ENCODE data around the gene LRRC51. TPM values are rescaled to one million over a fixed set of nuclear protein-coding genes. Genes with fewer than 3 reads are reported as not detected.

LRRC51 gene
- 7.5 and 9.5 TPM in 2 replicates for total RNA-seq (ENCODE audit: low replicate concordance)

GRCh38 chr11:72080326-72081183, at the start of gene LRRC51, which contains the start of gene NUMA1:
LRRC51 (plus strand) TSS chr11:72080850; CDS start chr11:72089084, 8,234 bp downstream.
NUMA1 (minus strand) TSS chr11:72080542; CDS start chr11:72035943, 44,599 bp downstream.

GRCh38 chr11:72102946-72103753, 22.5 kb downstream of the LRRC51 start, which contains the start of gene LAMTOR1:
LAMTOR1 (minus strand) TSS chr11:72103297; CDS start chr11:72103224, 73 bp downstream.

DNA sequence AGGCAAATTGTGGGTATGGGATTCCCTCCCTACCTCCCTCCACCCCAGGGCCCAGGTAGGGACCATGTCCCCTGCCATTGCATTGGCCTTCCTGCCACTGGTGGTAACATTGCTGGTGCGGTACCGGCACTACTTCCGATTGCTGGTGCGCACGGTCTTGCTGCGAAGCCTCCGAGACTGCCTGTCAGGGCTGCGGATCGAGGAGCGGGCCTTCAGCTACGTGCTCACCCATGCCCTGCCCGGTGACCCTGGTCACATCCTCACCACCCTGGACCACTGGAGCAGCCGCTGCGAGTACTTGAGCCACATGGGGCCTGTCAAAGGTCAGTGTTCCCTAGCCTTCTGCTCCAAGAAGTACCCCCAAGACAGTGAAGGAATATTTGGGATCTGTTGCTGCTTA, 25.2 kb downstream of the LRRC51 start, which contains the start of gene TOMT:
TSS of gene TOMT (plus strand) at position 37 of the 400 bp plus-strand sequence. CDS start at position 65, 28 bp downstream.

GRCh38 chr11:72112143-72112977, 31.7 kb downstream of the LRRC51 start, which contains the start of gene ANAPC15:
ANAPC15 (minus strand) TSS chr11:72112695; CDS start chr11:72111276, 1,419 bp downstream.

GRCh38 chr11:72135473-72135872, 54.8 kb downstream of the LRRC51 start, which contains the start of gene FOLR3:
FOLR3 (plus strand) TSS chr11:72135725; CDS start chr11:72135953, 228 bp downstream.

Other genes starting within 250 kb of the LRRC51 start
- not detected in 2 replicates for gene DEFB108B, start 247.7 kb upstream of the LRRC51 start, total RNA-seq (ENCODE audit: low replicate concordance)
- gene DEFB131B, start 202.4 kb upstream of the LRRC51 start, total RNA-seq (ENCODE audit: low replicate concordance): not detected in 2 replicates
- gene XNDC1N, start 152.3 kb upstream of the LRRC51 start, total RNA-seq (ENCODE audit: low replicate concordance): 4.6 and 7.3 TPM in 2 replicates
- 87.3 and 107 TPM in 2 replicates for gene RNF121, start 151.8 kb upstream of the LRRC51 start, total RNA-seq (ENCODE audit: low replicate concordance)
- 1.9 and 3.8 TPM in 2 replicates for gene IL18BP, start 81.9 kb upstream of the LRRC51 start, total RNA-seq (ENCODE audit: low replicate concordance)
- gene NUMA1, start 308 bp upstream of the LRRC51 start, total RNA-seq (ENCODE audit: low replicate concordance): 88.9 and 138 TPM in 2 replicates
- gene LAMTOR1, start 22.4 kb downstream of the LRRC51 start, total RNA-seq (ENCODE audit: low replicate concordance): 87.7 and 153 TPM in 2 replicates
- not detected in 2 replicates for gene TOMT, start 25.1 kb downstream of the LRRC51 start, total RNA-seq (ENCODE audit: low replicate concordance)
- 37.6 and 61.5 TPM in 2 replicates for gene ANAPC15, start 31.8 kb downstream of the LRRC51 start, total RNA-seq (ENCODE audit: low replicate concordance)
- 5.5 TPM in 1 of 2 replicates, not detected in the other for gene FOLR3, start 54.9 kb downstream of the LRRC51 start, total RNA-seq (ENCODE audit: low replicate concordance)
- not detected in 2 replicates for gene FOLR1, start 111.3 kb downstream of the LRRC51 start, total RNA-seq (ENCODE audit: low replicate concordance)
- gene FOLR2, start 135.9 kb downstream of the LRRC51 start, total RNA-seq (ENCODE audit: low replicate concordance): not detected in 2 replicates
- gene INPPL1, start 143.9 kb downstream of the LRRC51 start, total RNA-seq (ENCODE audit: low replicate concordance): 49.4 and 53.9 TPM in 2 replicates
- not detected in 2 replicates for gene PHOX2A, start 163.3 kb downstream of the LRRC51 start, total RNA-seq (ENCODE audit: low replicate concordance)